Erythroblast (primary cell): Measurements from ENCODE around the gene MAEA.

Experiments used
- GATA1 ChIP-seq: IDR thresholded peaks from 2 replicates; pipeline ENCODE4 v1.6.1; 2011; ENCODE audit warnings: low read depth, mild to moderate bottlenecking, control low read depth, low read length, moderate library complexity
- POLR2A ChIP-seq: IDR thresholded peaks from 2 replicates; pipeline ENCODE4 v1.6.1; 2011; ENCODE audit warnings: mild to moderate bottlenecking, low read length

- TF ChIP-seq POLR2A (no peak), GATA1 (no peak)
These were observed 29.1 kb upstream of the MAEA start for GRCh38 chr4:1260418-1261106.
